GM12878 (cell line): ENCODE measurements around the gene MED25. TPM values are rescaled to one million over a fixed set of nuclear protein-coding genes. Genes with fewer than 3 reads are reported as not detected.

ENCODE experiments used
- ATAC-seq: fragments of 200-7000 bp; cut with Tn5 transposase; 3 replicates; pipeline ENCODE4 v1.9.1; 2020; ENCODE audit warnings: mild to moderate bottlenecking, moderate library complexity
- BruUV-seq: library from RNA; stranded (reverse); fragments of 400-500 nt; replicated peaks from 2 replicates; lab custom pipeline; 2021; lab: Mats Ljungman, UMichigan
- CTCF ChIA-PET: fragments of 300-600 bp; sonication (Branson Sonifier 250); formaldehyde crosslinking; extraction: SDS; loops from one replicate; lab custom pipeline; 2021; ENCODE audit warnings: inconsistent platforms; lab: Yijun Ruan, JAX
- POLR2A ChIA-PET: fragments of 350-600 bp; formaldehyde crosslinking; extraction: SDS; loops from one replicate; lab custom pipeline; 2021; ENCODE audit warnings: inconsistent platforms; lab: Charles Lee
- RAD21 ChIA-PET: fragments of 300-600 bp; sonication (Branson Sonifier 250); formaldehyde crosslinking; loops from one replicate; lab custom pipeline; 2023; ENCODE audit warnings: antibody characterized with exemption; ENCODE audit not compliant: unreplicated experiment; lab: Charles Lee
- SMC1A ChIA-PET: fragments of 300-600 bp; sonication (Branson Sonifier 250); formaldehyde crosslinking; loops from one replicate; lab custom pipeline; 2023; ENCODE audit not compliant: unreplicated experiment, uncharacterized antibody; lab: Charles Lee
- DNase-seq: peaks from one replicate; pipeline ENCODE4 v3.0.0-alpha.2; 2011; ENCODE audit warnings: low read depth, low spot score
- FAIRE-seq: peaks from 3 replicates; lab custom pipeline; 2011; peaks lifted over from hg19 to GRCh38; lab: Jason Lieb, UNC
- H2AFZ ChIP-seq: 2 replicates; pipeline ENCODE4 v1.6.0; 2011; ENCODE audit warnings: low read depth, low read length, control low read depth; ENCODE audit not compliant: control insufficient read depth
- H3K27ac ChIP-seq: 2 replicates; pipeline ENCODE4 v1.5.1; 2011; ENCODE audit warnings: control low read depth; ENCODE audit not compliant: control insufficient read depth, insufficient read depth
- H3K27me3 ChIP-seq, 2 experiments: replicated peaks in 1 of 2; 2 replicates each; pipeline versions ENCODE4 v1.6.0 to v1.6.1; 2011; ENCODE audit warnings: low read length in 1 of 2; ENCODE audit not compliant: control insufficient read depth in 2 of 2, insufficient read depth in 2 of 2
- H3K36me3 ChIP-seq, 2 experiments: 2 replicates each; pipeline ENCODE4 v1.5.1; 2011; ENCODE audit warnings: low read length in 1 of 2; ENCODE audit not compliant: control insufficient read depth in 2 of 2, insufficient read depth in 2 of 2
- H3K4me1 ChIP-seq: 2 replicates; pipeline ENCODE4 v1.6.1; 2011; ENCODE audit warnings: mild to moderate bottlenecking, low read length, moderate library complexity, mixed read lengths; ENCODE audit not compliant: control insufficient read depth, insufficient read depth
- H3K4me2 ChIP-seq: 2 replicates; pipeline ENCODE4 v1.6.0; 2011; ENCODE audit warnings: control low read depth; ENCODE audit not compliant: control insufficient read depth, insufficient read depth
- H3K4me3 ChIP-seq: fragments of 200-600 bp; sonication (generic); 2 replicates; pipeline ENCODE4 v1.5.1; 2016
- H3K79me2 ChIP-seq: 2 replicates; pipeline ENCODE4 v1.6.0; 2011; ENCODE audit warnings: low read length; ENCODE audit not compliant: control insufficient read depth, insufficient read depth
- H3K9ac ChIP-seq: 2 replicates; pipeline ENCODE4 v1.8.0; 2011; ENCODE audit warnings: low read length, control low read depth, mixed read lengths; ENCODE audit not compliant: control insufficient read depth, insufficient read depth
- H3K9me3 ChIP-seq: replicated peaks from 3 replicates; pipeline ENCODE4 v1.5.1; 2011; ENCODE audit warnings: mild to moderate bottlenecking, low read length; ENCODE audit not compliant: control insufficient read depth, insufficient read depth
- H4K20me1 ChIP-seq: 2 replicates; pipeline ENCODE4 v1.6.0; 2011; ENCODE audit not compliant: control insufficient read depth, insufficient read depth
- GABPA ChIP-seq: IDR thresholded peaks from 2 replicates; pipeline ENCODE4 v1.6.1; 2014; ENCODE audit warnings: antibody characterized with exemption, low read depth, mild to moderate bottlenecking, inconsistent platforms
- HCFC1 ChIP-seq: fragments of 150-350 bp; IDR thresholded peaks from 2 replicates; pipeline ENCODE4 v1.6.1; 2014; ENCODE audit warnings: low read length
- NFYB ChIP-seq: IDR thresholded peaks from 2 replicates; pipeline ENCODE4 v1.6.1; 2011; ENCODE audit warnings: low read depth, mild to moderate bottlenecking, low read length, improper control_type of control experiment, moderate library complexity; ENCODE audit not compliant: insufficient read depth
- SP1 ChIP-seq: IDR thresholded peaks from one replicate; pipeline ENCODE4 v1.6.1; 2011; ENCODE audit warnings: low read depth, low read length
- WGBS: methylation state at CpG from one replicate; pipeline ENCODE4 v1.1.6; 2016; ENCODE audit warnings: low lambda C conversion rate; ENCODE audit not compliant: insufficient replicate concordance, insufficient coverage; ENCODE audit errors: missing lambda C conversion rate; 5-methylcytosine and 5-hydroxymethylcytosine counted together
- in situ Hi-C: fragments of 300-500 bp; cut with MboI; formaldehyde crosslinking; loops from 9 replicates; pipeline ENCODE4 v1.14.3; 2018; ENCODE audit warnings: mixed read lengths
- intact Hi-C: fragments of 100-400 bp; cut with micrococcal nuclease; formaldehyde crosslinking; loops from one replicate; pipeline ENCODE4 v1.14.2; 2022; ENCODE audit not compliant: unreplicated experiment
- polyA plus RNA-seq, 11 experiments: library from polyadenylated mRNA; depleted of rRNA in 4 of 11; unstranded in 6 of 11; stranded (reverse) in 5 of 11; fragments of >200 nt; fragmentation: Nextera tagmentation in 4 of 11; fragmentation: Illumina TruSeq in 1 of 11; extraction: Ambion mirVana in 4 of 11; extraction: Trizol in 1 of 11; gene quantifications; 1 replicate in 1 of 11; 2 replicates in 10 of 11; pipeline versions ENCODE4 v1.2.1 to v1.2.3, GENCODE V29; 2011 to 2016; ENCODE audit warnings: inconsistent platforms in 2 of 11, missing spikeins in 2 of 11, low read depth in 1 of 11
- total RNA-seq, 4 experiments: library from RNA; depleted of rRNA in 3 of 4; stranded (reverse); fragments of >200 nt in 3 of 4; fragmentation: Illumina TruSeq in 1 of 4; extraction: Trizol in 1 of 4; gene quantifications; 2 replicates each; pipeline versions ENCODE4 v1.2.1 to v1.2.3, GENCODE V29; 2013 to 2021

MED25 gene
- total and polyA plus RNA-seq, 10 of the 15 experiments (the other 5 are each of a cell fraction or from before 2014, with no cell fraction given): 3.5 to 53.9 (median 17.1) TPM

GRCh38 chr19:49879243-49879963 is 61.3 kb downstream of the MED25 start:
- intact Hi-C loops (loop anchor here (5.0 kb wide), 1 partner anchor 48 kb away; the partner anchor contains the start of genes ATF5 and NUP62), in situ Hi-C loops (loop anchor here (25.0 kb wide), 1 partner anchor 1242 kb away; the partner anchor contains the start of genes CA11 and DBP)
- POLR2A ChIA-PET: interaction anchor here (0.5 to 1.4 kb wide), 4 partner anchors 9 to 215 kb away, joined by 3 to 7 read pairs (median 4); no protein-coding TSS in a partner anchor
- WGBS: 89% methylated on average over 11 of the region's 12 CpGs
- Histone ChIP-seq H2AFZ (no peak overlapping the region), H3K36me3 (peaks cover 8 to 13% of the 10 kb centered on the region in 2 experiments), H3K4me3 (no peak overlapping the region), H3K27ac (no peak overlapping the region), H4K20me1 (no peaks in the 10 kb centered on the region), H3K4me2 (peak overlapping the region; percentile 92; the same call in 1 of the 2 replicates), H3K27me3 (no peaks in the 10 kb centered on the region), H3K79me2 (peaks cover 25% of the 10 kb centered on the region), H3K9ac (no peak overlapping the region), H3K4me1 (peaks cover 16% of the 10 kb centered on the region), H3K9me3 (no peaks in the 10 kb centered on the region; the same call in 2 of the 3 replicates)
- DNase-seq: no peak
- no peak for FAIRE-seq
- ATAC-seq: no peak
- RAD21 ChIA-PET: no interaction called here
- TF ChIP-seq NFYB (0 out of 2 replicates have a peak, but pooled peaks have one; percentile 15), GABPA (peak; percentile 76; the same call in 1 of the 2 replicates), SP1 (no peak), HCFC1 (peak; percentile 29; the same call in 1 of the 2 replicates)
- TSS peak; percentile 74 for BruUV-seq
- SMC1A ChIA-PET: no interaction called here
- CTCF ChIA-PET: interaction anchor here (0.8 to 1.0 kb wide), 2 partner anchors 9 to 59 kb away, joined by 3 read pairs; no protein-coding TSS in a partner anchor
